K562 (cell line): ENCODE results near the gene DZIP1. TPM values are rescaled to one million over a fixed set of nuclear protein-coding genes. Genes with fewer than 3 reads are reported as not detected.

Experiments
- ATAC-seq: fragments of 200-7000 bp; cut with Tn5 transposase; 3 replicates; pipeline ENCODE4 v1.9.1; 2020; ENCODE audit warnings: moderate library complexity
- BruUV-seq: library from RNA; stranded (reverse); fragments of 400-500 nt; replicated peaks from 2 replicates; lab custom pipeline; 2021; lab: Mats Ljungman, UMichigan
- CTCF ChIA-PET: fragments of 300-600 bp; formaldehyde crosslinking; extraction: SDS; loops from one replicate; lab custom pipeline; 2021; ENCODE audit warnings: low intra/inter-chr PET ratio; lab: Yijun Ruan, JAX
- POLR2A ChIA-PET: fragments of 300-600, 350-650 bp; sonication (Branson Sonifier 250); formaldehyde crosslinking; extraction: SDS; loops from one replicate; lab custom pipeline; 2021; ENCODE audit warnings: antibody characterized with exemption, inconsistent platforms; lab: Yijun Ruan, JAX
- DNase-seq, 4 experiments: peaks; one replicate each; pipeline versions ENCODE4 v3.0.0 to v3.0.0-alpha.2; 2011 to 2018; ENCODE audit warnings: low spot score in 3 of 4, mixed read lengths in 3 of 4; ENCODE audit errors: extremely low read depth in 1 of 4
- FAIRE-seq: peaks from 2 replicates; lab custom pipeline; 2011; peaks lifted over from hg19 to GRCh38; lab: Jason Lieb, UNC
- H2AFZ ChIP-seq: 2 replicates; pipeline ENCODE4 v1.6.0; 2011; ENCODE audit warnings: low read depth, low read length, control low read depth, inconsistent platforms
- H3K27ac ChIP-seq: fragments of 200-600 bp; 3 replicates; pipeline ENCODE4 v1.8.0; 2011; ENCODE audit warnings: low read depth, mild to moderate bottlenecking, control low read depth, inconsistent platforms, low read length, moderate library complexity, mixed read lengths; ENCODE audit errors: extremely low read depth
- H3K27me3 ChIP-seq, 2 experiments: fragments of 300-600 bp in 1 of 2; 2 replicates in 1 of 2; 3 replicates in 1 of 2; pipeline versions ENCODE4 v1.6.0 to v1.8.0; 2011; ENCODE audit warnings: inconsistent platforms in 2 of 2, low read length in 2 of 2, mild to moderate bottlenecking in 1 of 2, mixed read lengths in 1 of 2, moderate library complexity in 1 of 2; ENCODE audit not compliant: control insufficient read depth in 2 of 2, insufficient read depth in 2 of 2
- H3K36me3 ChIP-seq: fragments of 300-600 bp; 3 replicates; pipeline ENCODE4 v1.8.0; 2011; ENCODE audit warnings: mild to moderate bottlenecking, low read length, inconsistent platforms; ENCODE audit not compliant: control insufficient read depth, insufficient read depth
- H3K4me1 ChIP-seq, 2 experiments: fragments of 200-600 bp in 1 of 2; replicated peaks in 1 of 2; 2 replicates in 1 of 2; 3 replicates in 1 of 2; pipeline versions ENCODE4 v1.5.1 to v1.8.0; 2011; ENCODE audit warnings: inconsistent platforms in 2 of 2, low read length in 2 of 2, mild to moderate bottlenecking in 1 of 2, mixed read lengths in 1 of 2, moderate library complexity in 1 of 2; ENCODE audit not compliant: control insufficient read depth in 2 of 2, insufficient read depth in 2 of 2
- H3K4me2 ChIP-seq: 2 replicates; pipeline ENCODE4 v1.6.1; 2011; ENCODE audit warnings: low read length, control low read depth, inconsistent platforms, mixed read lengths; ENCODE audit not compliant: insufficient read depth
- H3K4me3 ChIP-seq: fragments of 200-600 bp; sonication (generic), shearing (Covaris generic); 2 replicates; pipeline ENCODE4 v1.5.1; 2016; ENCODE audit warnings: control low read depth, inconsistent platforms
- H3K79me2 ChIP-seq: fragments of 200-600 bp; 3 replicates; pipeline ENCODE4 v1.8.0; 2011; ENCODE audit warnings: low read length, inconsistent platforms; ENCODE audit not compliant: control insufficient read depth, insufficient read depth
- H3K9ac ChIP-seq, 2 experiments: 2 replicates each; pipeline versions ENCODE4 v1.6.0 to v1.6.1; 2011; ENCODE audit warnings: low read depth in 2 of 2, low read length in 2 of 2, control low read depth in 1 of 2, inconsistent platforms in 1 of 2, mild to moderate bottlenecking in 1 of 2, mixed read lengths in 1 of 2; ENCODE audit not compliant: insufficient read depth in 1 of 2
- H3K9me1 ChIP-seq: one replicate; pipeline ENCODE4 v1.6.0; 2011; ENCODE audit warnings: inconsistent platforms, mild to moderate bottlenecking, low read length, moderate library complexity; ENCODE audit not compliant: control insufficient read depth, insufficient read depth
- H3K9me3 ChIP-seq: replicated peaks from 2 replicates; pipeline ENCODE4 v1.5.1; 2011; ENCODE audit warnings: low read depth, low read length, inconsistent platforms; ENCODE audit not compliant: control insufficient read depth, insufficient read depth
- H4K20me1 ChIP-seq: replicated peaks from 2 replicates; pipeline ENCODE4 v1.6.1; 2011; ENCODE audit warnings: low read length, inconsistent platforms, mixed read lengths; ENCODE audit not compliant: control insufficient read depth, insufficient read depth
- CEBPB ChIP-seq: fragments of 450-650 bp; IDR thresholded peaks from 2 replicates; pipeline ENCODE4 v1.6.1; 2016; ENCODE audit warnings: missing genetic modification characterization, missing compliant biosample characterization
- CEBPG ChIP-seq, 3 experiments: fragments of 200-800 bp in 1 of 3; sonication (Bioruptor generic) in 1 of 3; sonication (generic) in 1 of 3; formaldehyde crosslinking in 1 of 3; IDR thresholded peaks in 2 of 3; conservative IDR thresholded peaks in 1 of 3; 2 replicates each; pipeline versions ENCODE4 v1.6.1 to v1.8.0; 2016 to 2022; ENCODE audit warnings: missing compliant biosample characterization in 2 of 3, missing genetic modification characterization in 2 of 3, mild to moderate bottlenecking in 1 of 3, missing genetic modification reagents in 1 of 3
- ELF1 ChIP-seq: fragments of 200-800 bp; sonication (Bioruptor generic); IDR thresholded peaks from 2 replicates; pipeline ENCODE4 v1.6.1; 2016; ENCODE audit warnings: missing genetic modification characterization, missing compliant biosample characterization
- ETV1 ChIP-seq: fragments of 450-650 bp; conservative IDR thresholded peaks from 2 replicates; pipeline ENCODE4 v1.6.1; 2016; ENCODE audit warnings: missing genetic modification characterization, control low read depth, low read depth, missing compliant biosample characterization
- EZH2 ChIP-seq: IDR thresholded peaks from 2 replicates; pipeline ENCODE4 v1.6.1; 2012; ENCODE audit warnings: low read depth, mild to moderate bottlenecking, inconsistent platforms, low read length, borderline replicate concordance
- HNRNPL ChIP-seq: fragments of 200-400 bp; formaldehyde crosslinking; IDR thresholded peaks from 2 replicates; pipeline ENCODE4 v1.6.1; 2017; ENCODE audit warnings: low read depth, mild to moderate bottlenecking, low read length
- NCOR1 ChIP-seq: fragments of 450-650 bp; IDR thresholded peaks from 2 replicates; pipeline ENCODE4 v1.6.1; 2016; ENCODE audit warnings: mild to moderate bottlenecking, moderate library complexity
- PHB ChIP-seq: fragments of 250-450 bp; sonication (Bioruptor Pico); IDR thresholded peaks from 2 replicates; pipeline ENCODE4 v1.5.0; 2021
- PML ChIP-seq: IDR thresholded peaks from 2 replicates; pipeline ENCODE4 v1.6.1; 2012; ENCODE audit warnings: low read length, inconsistent platforms
- POLR2H ChIP-seq: IDR thresholded peaks from 2 replicates; pipeline ENCODE4 v1.6.1; 2016; ENCODE audit warnings: missing genetic modification characterization, low read depth, mild to moderate bottlenecking, control low read depth, missing compliant biosample characterization, moderate library complexity
- SMARCA5 ChIP-seq: fragments of 450-650 bp; IDR thresholded peaks from 2 replicates; pipeline ENCODE4 v1.6.1; 2016
- ZBTB17 ChIP-seq: fragments of 450-650 bp; formaldehyde crosslinking; IDR thresholded peaks from 2 replicates; pipeline ENCODE4 v1.4.0; 2020; ENCODE audit warnings: mild to moderate bottlenecking
- ZNF140 ChIP-seq: fragments of 250-450 bp; sonication (Bioruptor Pico); IDR thresholded peaks from 2 replicates; pipeline ENCODE4 v1.8.0; 2021; ENCODE audit warnings: moderate library complexity, mild to moderate bottlenecking, inconsistent platforms
- ZNF263 ChIP-seq: sonication (generic); formaldehyde crosslinking; IDR thresholded peaks from 2 replicates; pipeline ENCODE4 v1.8.0; 2022; ENCODE audit warnings: mild to moderate bottlenecking, missing genetic modification reagents, borderline replicate concordance
- WGBS: fragments of 100-300 bp; shearing (Covaris generic); methylation state at CpG from one replicate; pipeline ENCODE4 v1.1.6; 2016; ENCODE audit warnings: low coverage, mixed read lengths; ENCODE audit not compliant: insufficient coverage; ENCODE audit errors: missing lambda C conversion rate; 5-methylcytosine and 5-hydroxymethylcytosine counted together
- in situ Hi-C: fragments of 300-500 bp; cut with MboI; formaldehyde crosslinking; loops from 4 replicates; pipeline ENCODE4 v1.15.0; 2018; ENCODE audit warnings: inconsistent platforms, mixed read lengths
- intact Hi-C: fragments of 100-400 bp; cut with micrococcal nuclease; formaldehyde crosslinking; loops from 2 replicates; pipeline ENCODE4 v1.14.2; 2022
- polyA plus RNA-seq, 8 experiments: library from polyadenylated mRNA; depleted of rRNA in 4 of 8; stranded (reverse) in 5 of 8; unstranded in 3 of 8; fragments of >200 nt; fragmentation: Nextera tagmentation in 2 of 8; fragmentation: Illumina TruSeq in 1 of 8; extraction: Ambion mirVana in 2 of 8; extraction: Trizol in 1 of 8; gene quantifications; 2 replicates each; pipeline versions ENCODE4 v1.2.1 to v1.2.3, GENCODE V29; 2011 to 2014; ENCODE audit warnings: inconsistent platforms in 1 of 8, missing spikeins in 1 of 8
- total RNA-seq, 7 experiments: library from RNA; depleted of rRNA in 6 of 7; stranded (reverse); fragments of >200 nt in 6 of 7; fragmentation: Illumina TruSeq in 2 of 7; extraction: Trizol in 2 of 7; gene quantifications; 2 replicates each; pipeline versions ENCODE4 v1.2.1 to v1.2.3, GENCODE V29; 2011 to 2021; ENCODE audit warnings: low replicate concordance in 1 of 7
- TF ChIP-seq, protein P1 (sequence below), 3 experiments: fragments of 200-800 bp in 1 of 3; sonication (Bioruptor generic) in 1 of 3; sonication (generic) in 1 of 3; formaldehyde crosslinking in 1 of 3; IDR thresholded peaks; 2 replicates each; pipeline versions ENCODE4 v1.6.1 to v1.8.0; 2016 to 2022; ENCODE audit warnings: mild to moderate bottlenecking in 2 of 3, missing compliant biosample characterization in 2 of 3, missing genetic modification characterization in 2 of 3, missing genetic modification reagents in 1 of 3

Gene DZIP1
- total and polyA plus RNA-seq, 9 of the 15 experiments (the other 6 are each of a cell fraction or from before 2014, with no cell fraction given), result 0.07 TPM; not detected in 8

DNA sequence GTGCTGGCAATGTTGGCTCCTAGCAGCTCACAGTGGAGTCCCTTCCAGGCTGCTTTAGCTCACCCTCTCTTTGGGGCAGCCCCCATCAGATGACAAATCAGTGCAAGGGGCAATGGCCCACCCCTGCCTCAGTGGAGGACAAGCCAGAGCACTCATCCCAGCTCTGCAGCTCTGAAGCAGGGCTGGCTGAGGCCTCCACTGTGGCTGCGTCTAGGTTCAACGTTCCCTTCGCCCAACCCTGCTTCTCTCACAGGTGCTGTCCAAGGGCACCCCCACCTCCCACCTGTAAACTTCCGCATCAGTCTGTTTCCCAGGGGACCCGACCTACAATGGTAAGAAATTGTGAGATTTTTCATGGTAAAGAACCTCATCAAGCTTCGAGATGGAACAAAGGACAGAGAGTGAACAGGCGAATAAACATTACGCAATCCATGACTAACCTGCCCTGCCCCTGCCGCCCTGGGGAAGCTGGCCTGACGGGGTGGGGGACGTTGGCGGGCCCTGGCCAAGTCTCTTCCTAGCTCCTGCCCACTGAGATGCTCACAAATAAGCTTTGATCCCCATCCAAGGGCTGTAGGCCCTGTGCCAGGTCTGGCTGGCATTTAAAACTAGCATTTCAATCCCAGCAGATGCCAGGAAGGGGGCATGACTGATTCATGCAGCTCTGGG lies 40.5 kb downstream of the DZIP1 start:
- no peak for FAIRE-seq
- Histone ChIP-seq H3K27ac (no peak overlapping the region), H3K9ac (no peak overlapping the region), H4K20me1 (no peaks in the 10 kb centered on the region), H3K27me3 (peaks cover 2 to 14% of the 10 kb centered on the region in 2 experiments; a peak in 1 of 5 replicates), H3K36me3 (no peaks in the 10 kb centered on the region), H3K9me3 (no peaks in the 10 kb centered on the region), H3K79me2 (no peaks in the 10 kb centered on the region), H3K4me3 (no peak overlapping the region), H3K4me1 (no peaks in the 10 kb centered on the region), H3K4me2 (no peak overlapping the region), H3K9me1 (no peaks in the 10 kb centered on the region), H2AFZ (no peak overlapping the region)
- POLR2A ChIA-PET, result interaction anchor here (0.8 kb wide), 1 partner anchor 17 kb away, joined by 3 read pairs; no protein-coding TSS in a partner anchor
- DNase-seq, result no peak
- in situ Hi-C loops, result no loop called here
- WGBS, result 3% methylated on average over 12 of the region's 12 CpGs
- TF ChIP-seq CEBPG (CRISPR knock-in tag; IDR thresholded peaks at IDR 0.05) (0 out of 2 replicates have a peak, but pooled peaks have one; percentile 8), CEBPG (tag; conservative IDR thresholded peaks at IDR 0.05 in 1 of 2, IDR thresholded peaks at IDR 0.05 in 1 of 2) (peak; percentile 69 to 71), CEBPB (tag) (peak; percentile 86), SMARCA5 (no peak), ZNF140 (CRISPR knock-in tag) (no peak)
- CTCF ChIA-PET, result no interaction called here
- intact Hi-C loops, result no loop called here
- no TSS peak for BruUV-seq
- ATAC-seq, result no peak

DNA sequence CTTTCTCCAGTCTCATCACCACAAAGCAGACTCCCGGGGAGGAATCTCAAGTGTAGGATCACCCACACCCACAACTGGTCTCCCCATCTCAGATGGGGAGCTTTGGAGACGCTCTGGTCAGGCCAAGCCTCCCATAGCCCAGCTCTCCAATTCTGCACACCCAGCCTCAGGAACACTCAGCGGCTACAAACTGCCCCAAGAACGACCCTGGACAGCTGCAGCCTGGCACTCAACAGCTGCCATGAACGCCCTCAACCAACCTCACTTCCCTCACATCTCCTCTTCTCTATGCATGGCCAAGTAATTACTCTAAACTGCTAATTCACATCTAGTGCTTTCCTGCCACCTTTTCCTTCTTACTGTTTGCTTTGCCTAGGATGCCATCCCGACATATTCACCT lies 42.6 kb downstream of the DZIP1 start:
- Histone ChIP-seq H3K4me1 (no peaks in the 10 kb centered on the region), H3K27ac (no peak overlapping the region), H3K9ac (no peak overlapping the region), H2AFZ (no peak overlapping the region), H4K20me1 (no peaks in the 10 kb centered on the region), H3K9me3 (no peaks in the 10 kb centered on the region), H3K4me3 (no peak overlapping the region), H3K27me3 (peaks cover 0 to 14% of the 10 kb centered on the region in 2 experiments; a peak in 1 of 5 replicates), H3K36me3 (no peaks in the 10 kb centered on the region), H3K79me2 (no peaks in the 10 kb centered on the region), H3K4me2 (no peak overlapping the region), H3K9me1 (no peaks in the 10 kb centered on the region)
- DNase-seq, result no peak
- WGBS, result 2% methylated on average over 6 of the region's 6 CpGs
- no peak for ATAC-seq
- FAIRE-seq, result no peak
- BruUV-seq, result no TSS peak
- in situ Hi-C loops (no loop called here), intact Hi-C loops (no loop called here)
- CTCF ChIA-PET, result no interaction called here
- POLR2A ChIA-PET, result interaction anchor here (1.0 to 1.3 kb wide), 2 partner anchors 8 to 11 kb away, joined by 4 read pairs; no protein-coding TSS in a partner anchor
- TF ChIP-seq PML, result no peak
- no peak for TF ChIP-seq ELF1 (tag)
- no peak for TF ChIP-seq ZBTB17 (CRISPR knock-in tag)
- TF ChIP-seq POLR2H (tag), result no peak
- no peak for TF ChIP-seq ZNF263 (CRISPR knock-in tag)
- no peak for TF ChIP-seq ETV1 (tag)
- TF ChIP-seq, protein P1, sequence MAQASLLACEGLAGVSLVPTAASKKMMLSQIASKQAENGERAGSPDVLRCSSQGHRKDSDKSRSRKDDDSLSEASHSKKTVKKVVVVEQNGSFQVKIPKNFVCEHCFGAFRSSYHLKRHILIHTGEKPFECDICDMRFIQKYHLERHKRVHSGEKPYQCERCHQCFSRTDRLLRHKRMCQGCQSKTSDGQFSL (CRISPR knock-in tag; IDR thresholded peaks at IDR 0.05), result no peak
- TF ChIP-seq, protein P1 (tag; IDR thresholded peaks at IDR 0.05), result no peak
- no peak for TF ChIP-seq EZH2
- no peak for TF ChIP-seq NCOR1
- no peak for TF ChIP-seq PHB (CRISPR knock-in tag)
- TF ChIP-seq HNRNPL, result no peak
